HT1080 (cell line): ENCODE results near the gene MDFI. TPM values are rescaled to one million over a fixed set of nuclear protein-coding genes. Genes with fewer than 3 reads are reported as not detected.

ENCODE experiments used
- DNase-seq: peaks from one replicate; pipeline ENCODE4 v3.0.0-alpha.2; 2015; ENCODE audit warnings: low read depth
- total RNA-seq: library from RNA; depleted of rRNA; stranded (reverse); fragments of >200 nt; shearing (Covaris generic); gene quantifications from 2 replicates; pipeline ENCODE4 v1.2.3, GENCODE V29; 2014

Gene MDFI
- total RNA-seq, 1 experiment from 2014 or later: 45.8 TPM

GRCh38 chr6:41633056-41633634 is 5.1 kb upstream of the MDFI start:
- DNase-seq: no peak

- peak; percentile 75 for DNase-seq
Measured at GRCh38 chr6:41634657-41635056, 3.6 kb upstream of the MDFI start.

GRCh38 chr6:41635365-41635764 is 2.9 kb upstream of the MDFI start:
- no peak for DNase-seq

GRCh38 chr6:41636833-41637193 is 1.5 kb upstream of the MDFI start:
- DNase-seq: peak; percentile 70

- DNase-seq: no peak
Measured at GRCh38 chr6:41637194-41638001, 870 bp upstream of the MDFI start.

GRCh38 chr6:41638935-41639808 is 904 bp downstream of the MDFI start:
- DNase-seq: no peak

GRCh38 chr6:41639809-41640371 is 1.6 kb downstream of the MDFI start:
- DNase-seq: no peak

- no peak for DNase-seq
Measured at GRCh38 chr6:41640426-41640825, 2.2 kb downstream of the MDFI start.

GRCh38 chr6:41641352-41641925 is 3.2 kb downstream of the MDFI start:
- DNase-seq: no peak

GRCh38 chr6:41642090-41642959 is 4.1 kb downstream of the MDFI start:
- no peak for DNase-seq

- DNase-seq: no peak
Measured at GRCh38 chr6:41642960-41643898, 5.0 kb downstream of the MDFI start.

GRCh38 chr6:41643899-41644269 is 5.6 kb downstream of the MDFI start:
- no peak for DNase-seq

GRCh38 chr6:41644297-41644879 is 6.1 kb downstream of the MDFI start:
- DNase-seq: no peak

GRCh38 chr6:41645007-41645618 is 6.8 kb downstream of the MDFI start:
- DNase-seq: no peak

- no peak for DNase-seq
Measured at GRCh38 chr6:41646026-41646795, 7.9 kb downstream of the MDFI start.

GRCh38 chr6:41647061-41647511 is 8.8 kb downstream of the MDFI start:
- no peak for DNase-seq

- DNase-seq: no peak
Measured at GRCh38 chr6:41648070-41648585, 9.9 kb downstream of the MDFI start.
